NB4 (cell line): ENCODE data around the gene BDNF.

Experiments
- DNase-seq: peaks from one replicate; pipeline ENCODE4 v3.0.0; 2010; ENCODE audit warnings: low read depth
- H3K4me3 ChIP-seq: one replicate; pipeline ENCODE4 v1.5.1; 2011; ENCODE audit warnings: mild to moderate bottlenecking, low read depth, low read length, moderate library complexity
- CTCF ChIP-seq: IDR thresholded peaks from one replicate; pipeline ENCODE4 v1.5.1; 2012; ENCODE audit warnings: low read depth, low read length
- MYC ChIP-seq: IDR thresholded peaks from 2 replicates; pipeline ENCODE4 v1.6.1; 2011; ENCODE audit warnings: low read depth, low read length
- POLR2A ChIP-seq: IDR thresholded peaks from 2 replicates; pipeline ENCODE4 v1.6.1; 2011; ENCODE audit warnings: mild to moderate bottlenecking; ENCODE audit not compliant: insufficient read length; ENCODE audit errors: extremely low read depth
- TF ChIP-seq, protein P1 (sequence below): IDR thresholded peaks from 2 replicates; pipeline ENCODE4 v1.6.1; 2011; ENCODE audit warnings: low read depth, low read length

Gene BDNF

GRCh38 chr11:27656806-27657483 lies 43.3 kb downstream of the BDNF start:
- no peak for DNase-seq
- TF ChIP-seq, protein P1, sequence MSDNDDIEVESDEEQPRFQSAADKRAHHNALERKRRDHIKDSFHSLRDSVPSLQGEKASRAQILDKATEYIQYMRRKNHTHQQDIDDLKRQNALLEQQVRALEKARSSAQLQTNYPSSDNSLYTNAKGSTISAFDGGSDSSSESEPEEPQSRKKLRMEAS: no peak
- TF ChIP-seq POLR2A (no peak), CTCF (no peak), MYC (no peak)
- no peak overlapping the region for H3K4me3 ChIP-seq

DNA sequence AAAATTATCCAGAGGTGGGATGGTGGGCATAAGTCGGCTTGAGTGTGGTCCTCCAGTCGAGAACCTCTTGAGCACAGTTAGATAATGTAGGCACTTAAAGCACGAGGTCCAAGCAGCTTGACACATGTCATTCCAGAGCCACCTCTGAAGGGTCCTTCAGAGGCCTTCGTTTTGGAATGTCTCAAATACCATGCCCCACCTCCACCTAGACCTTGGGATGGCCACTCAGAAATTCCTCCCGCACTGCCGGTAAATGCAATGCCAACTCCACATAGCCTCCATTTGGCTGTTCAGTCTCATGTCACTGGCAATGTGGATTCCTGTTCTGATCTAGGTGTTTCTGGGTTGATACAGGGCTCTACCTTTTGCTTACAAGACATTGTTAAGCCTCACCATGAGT lies 43.9 kb downstream of the BDNF start:
- TF ChIP-seq POLR2A: no peak
- TF ChIP-seq CTCF: no peak
- TF ChIP-seq, protein P1: no peak
- TF ChIP-seq MYC: no peak
- DNase-seq: no peak
- no peak overlapping the region for H3K4me3 ChIP-seq

DNA sequence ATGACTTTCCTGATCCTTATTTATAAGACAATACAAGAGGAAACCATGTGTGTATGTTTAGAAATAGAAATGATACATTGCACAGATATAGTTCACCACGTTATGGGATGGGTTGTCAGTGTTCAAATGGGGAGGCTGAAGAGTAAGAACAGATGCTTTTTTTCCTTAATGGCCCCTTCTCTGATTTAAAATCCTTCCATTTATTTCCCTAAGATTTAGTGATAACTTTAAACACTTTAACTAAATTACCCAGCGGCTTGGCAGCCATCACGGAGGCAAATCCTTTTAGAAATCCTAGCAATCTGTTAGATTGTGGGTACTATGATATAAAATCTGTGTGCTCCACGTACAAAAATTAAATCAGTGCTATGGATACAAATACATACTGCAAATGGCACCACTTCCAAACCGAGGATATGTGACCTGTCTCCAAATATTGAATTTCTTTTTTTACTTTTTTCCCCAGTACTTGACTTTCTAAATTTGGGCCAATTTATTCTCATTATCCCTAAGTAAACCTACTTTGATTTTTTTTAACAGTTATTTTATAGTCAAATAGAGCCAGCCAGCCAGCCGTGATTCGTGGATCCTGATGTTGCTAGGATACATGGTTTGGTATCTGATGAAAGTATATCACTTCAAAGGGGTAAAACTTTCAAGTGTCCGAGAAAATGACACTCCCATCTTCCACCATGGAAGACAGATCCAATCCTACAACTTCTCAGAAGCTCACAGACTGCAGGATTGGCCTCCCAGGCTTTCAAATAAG lies 46.1 kb downstream of the BDNF start:
- H3K4me3 ChIP-seq: no peak overlapping the region
- no peak for TF ChIP-seq MYC
- no peak for TF ChIP-seq POLR2A
- TF ChIP-seq CTCF: no peak
- TF ChIP-seq, protein P1: no peak
- DNase-seq: no peak

DNA sequence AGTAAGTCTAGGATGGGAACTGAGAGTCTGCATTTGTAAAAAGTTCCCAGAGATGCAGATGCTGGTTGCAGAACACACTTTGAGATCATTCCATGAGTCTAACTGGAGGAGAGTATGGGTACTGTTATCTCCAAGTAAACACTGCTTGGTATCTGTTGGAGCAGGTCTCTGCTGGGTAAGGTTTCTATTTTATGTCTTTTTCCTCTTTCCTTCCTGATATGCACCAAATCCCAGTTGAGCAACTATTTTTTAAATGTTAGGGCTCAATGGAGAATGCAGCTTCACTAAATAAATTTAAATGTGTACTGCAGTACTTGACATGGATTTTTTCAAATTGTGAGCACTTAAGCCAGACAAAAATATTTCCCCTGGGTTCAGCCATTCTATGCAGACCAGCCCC lies 48.5 kb downstream of the BDNF start:
- no peak for DNase-seq
- TF ChIP-seq, protein P1: no peak
- TF ChIP-seq POLR2A (no peak), MYC (no peak), CTCF (no peak)
- H3K4me3 ChIP-seq: no peak overlapping the region

- H3K4me3 ChIP-seq: no peak overlapping the region
- no peak for DNase-seq
- TF ChIP-seq CTCF: no peak
- TF ChIP-seq, protein P1: no peak
- TF ChIP-seq MYC: no peak
- TF ChIP-seq POLR2A: no peak
These were observed 49.3 kb downstream of the BDNF start for GRCh38 chr11:27650988-27651387.
